Measurements from ENCODE around the gene ANKH. TPM values are rescaled to one million over a fixed set of nuclear protein-coding genes. Genes with fewer than 3 reads are reported as not detected.

Gene ANKH
- total and polyA plus RNA-seq, 2 of the 13 experiments (the other 11 are each of a cell fraction or from before 2014, with no cell fraction given) = 25.0 to 36.0 TPM

DNA sequence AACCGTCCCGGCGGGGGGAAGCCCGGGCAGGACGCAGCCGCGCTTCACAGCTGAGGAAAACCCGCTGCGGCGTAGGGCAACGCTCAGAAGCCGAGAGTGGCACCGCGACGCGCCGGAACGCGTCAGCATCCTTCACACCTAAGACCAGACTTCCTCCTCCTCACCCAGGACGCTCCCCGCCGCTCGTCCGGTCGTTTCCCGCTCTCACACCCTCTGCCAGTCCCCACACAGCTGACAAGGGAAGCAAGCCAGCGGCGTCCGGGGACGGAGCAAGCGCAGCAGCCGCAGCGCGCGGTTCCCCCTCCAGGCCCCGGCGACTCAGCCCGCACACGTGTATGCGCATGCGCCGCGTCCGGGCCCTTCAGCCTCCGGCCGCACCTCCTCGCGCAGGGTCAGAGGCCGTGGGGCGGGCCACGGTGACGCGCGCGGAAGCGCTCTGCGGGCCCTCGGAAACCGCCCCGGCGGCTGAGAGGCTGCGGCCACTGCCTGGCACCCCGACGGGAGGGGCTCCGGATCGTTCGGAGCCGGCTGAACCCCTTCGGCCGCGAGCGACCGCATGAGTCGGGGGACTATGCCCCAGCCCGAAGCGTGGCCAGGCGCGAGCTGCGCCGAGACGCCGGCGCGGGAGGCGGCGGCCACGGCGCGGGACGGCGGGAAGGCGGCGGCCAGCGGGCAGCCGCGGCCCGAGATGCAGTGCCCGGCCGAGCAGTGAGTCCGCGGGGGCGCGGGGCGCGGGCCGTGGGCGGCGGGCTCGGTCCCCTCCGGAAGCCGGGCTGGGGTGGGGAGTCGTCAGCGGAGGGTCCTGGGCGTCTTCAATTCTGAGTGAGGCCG lies 207.1 kb downstream of the ANKH start, which contains the start of gene OTULIN (continued):
- TF ChIP-seq MTERF4 (CRISPR knock-in tag; IDR thresholded peaks at IDR 0.05) (peak; percentile 15; the same call in 1 of the 2 replicates), AKNA (CRISPR knock-in tag; IDR thresholded peaks at IDR 0.05; ENCODE audit: borderline replicate concordance) (no peak), ZNF30 (CRISPR knock-in tag; IDR thresholded peaks at IDR 0.05) (no peak), ZNF615 (CRISPR knock-in tag; IDR thresholded peaks at IDR 0.05; ENCODE audit: borderline replicate concordance) (no peak), ATF3 (CRISPR knock-in tag; IDR thresholded peaks at IDR 0.05) (no peak), ZNF674 (CRISPR knock-in tag; IDR thresholded peaks at IDR 0.05; ENCODE audit: low read depth) (no peak), ZNF572 (CRISPR knock-in tag; IDR thresholded peaks at IDR 0.05) (0 out of 2 replicates have a peak, but pooled peaks have one; percentile 20), ZNF562 (CRISPR knock-in tag; IDR thresholded peaks at IDR 0.05; ENCODE audit: borderline replicate concordance) (no peak), KLF11 (CRISPR knock-in tag; IDR thresholded peaks at IDR 0.05) (0 out of 2 replicates have a peak, but pooled peaks have one; percentile 60), NCOA2 (CRISPR knock-in tag; IDR thresholded peaks at IDR 0.05) (no peak; the same call in 1 of the 2 replicates), ZFP90 (CRISPR knock-in tag; IDR thresholded peaks at IDR 0.05; ENCODE audit: borderline replicate concordance) (peak; percentile 77; the same call in 1 of the 2 replicates), SAP130 (CRISPR knock-in tag; IDR thresholded peaks at IDR 0.05; ENCODE audit: low read depth) (peak; percentile 85), ZBTB10 (CRISPR knock-in tag; IDR thresholded peaks at IDR 0.05; ENCODE audit: borderline replicate concordance) (no peak), MTF2 (CRISPR knock-in tag; IDR thresholded peaks at IDR 0.05; ENCODE audit: borderline replicate concordance) (peak; percentile 9; the same call in 1 of the 2 replicates)
- TF ChIP-seq, protein P1, sequence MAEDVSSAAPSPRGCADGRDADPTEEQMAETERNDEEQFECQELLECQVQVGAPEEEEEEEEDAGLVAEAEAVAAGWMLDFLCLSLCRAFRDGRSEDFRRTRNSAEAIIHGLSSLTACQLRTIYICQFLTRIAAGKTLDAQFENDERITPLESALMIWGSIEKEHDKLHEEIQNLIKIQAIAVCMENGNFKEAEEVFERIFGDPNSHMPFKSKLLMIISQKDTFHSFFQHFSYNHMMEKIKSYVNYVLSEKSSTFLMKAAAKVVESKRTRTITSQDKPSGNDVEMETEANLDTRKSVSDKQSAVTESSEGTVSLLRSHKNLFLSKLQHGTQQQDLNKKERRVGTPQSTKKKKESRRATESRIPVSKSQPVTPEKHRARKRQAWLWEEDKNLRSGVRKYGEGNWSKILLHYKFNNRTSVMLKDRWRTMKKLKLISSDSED (CRISPR knock-in tag; IDR thresholded peaks at IDR 0.05) = 0 out of 2 replicates have a peak, but pooled peaks have one; percentile 75
- TF ChIP-seq, protein P2, sequence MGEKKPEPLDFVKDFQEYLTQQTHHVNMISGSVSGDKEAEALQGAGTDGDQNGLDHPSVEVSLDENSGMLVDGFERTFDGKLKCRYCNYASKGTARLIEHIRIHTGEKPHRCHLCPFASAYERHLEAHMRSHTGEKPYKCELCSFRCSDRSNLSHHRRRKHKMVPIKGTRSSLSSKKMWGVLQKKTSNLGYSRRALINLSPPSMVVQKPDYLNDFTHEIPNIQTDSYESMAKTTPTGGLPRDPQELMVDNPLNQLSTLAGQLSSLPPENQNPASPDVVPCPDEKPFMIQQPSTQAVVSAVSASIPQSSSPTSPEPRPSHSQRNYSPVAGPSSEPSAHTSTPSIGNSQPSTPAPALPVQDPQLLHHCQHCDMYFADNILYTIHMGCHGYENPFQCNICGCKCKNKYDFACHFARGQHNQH (CRISPR knock-in tag; IDR thresholded peaks at IDR 0.05) = peak; percentile 86
